Left ventricle myocardium superior (tissue), 1 donor: Measurements from ENCODE around the gene CLTRN. TPM values are rescaled to one million over a fixed set of nuclear protein-coding genes. Genes with fewer than 3 reads are reported as not detected.
A peak's percentile ranks its signal among the peaks of the same experiment; 100 is the strongest.
"Not testable (repeated sequence)": the region's sequence is repeated elsewhere in the genome, so short reads cannot be mapped to it uniquely, and the experiment has no call there.

Source experiments
- ATAC-seq: fragments of 200-7000 bp; cut with Tn5 transposase; one replicate; pipeline ENCODE4 v1.9.1; 2020; ENCODE audit warnings: mild to moderate bottlenecking, moderate library complexity
- DNase-seq: peaks from one replicate; pipeline ENCODE4 v3.0.0-alpha.2; 2020
- intact Hi-C: fragments of 100-400 bp; cut with micrococcal nuclease; formaldehyde crosslinking; loops from one replicate; pipeline ENCODE4 v1.11.0; 2022
- total RNA-seq: library from RNA; stranded (reverse); fragmentation: NEBNext Ultra II Directional; extraction: Animal tissue kit (Norgen Biotek cat#: 25700); gene quantifications from one replicate; pipeline ENCODE4 v1.2.1, GENCODE V29; 2021
- donor health status: DM: no; HTN: yes; CAD: no; lungs with severe emphysema.

CLTRN gene
- total RNA-seq, 1 donor from 2014 or later, result 0.79 TPM

DNA sequence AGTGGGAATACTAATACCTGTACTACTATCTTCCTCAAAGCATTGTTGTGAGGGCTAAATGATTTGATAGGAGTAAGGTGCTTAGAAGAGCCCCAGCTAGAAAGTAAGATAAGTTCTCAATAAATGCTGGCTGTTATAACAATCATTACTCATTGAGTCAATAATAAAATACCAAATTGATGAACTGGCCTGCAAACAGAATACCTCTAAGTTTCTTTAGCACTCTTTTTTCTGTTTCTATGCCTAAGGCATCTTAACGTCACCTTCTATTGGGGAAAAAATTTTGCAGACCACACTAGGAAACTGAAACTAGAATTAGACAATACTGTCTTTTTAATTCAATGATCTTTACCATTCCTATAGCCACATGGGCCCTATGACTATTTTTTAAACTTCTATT is 1.2 kb downstream of the CLTRN start:
- intact Hi-C loops, result no loop called here
- ATAC-seq, result no peak

DNA sequence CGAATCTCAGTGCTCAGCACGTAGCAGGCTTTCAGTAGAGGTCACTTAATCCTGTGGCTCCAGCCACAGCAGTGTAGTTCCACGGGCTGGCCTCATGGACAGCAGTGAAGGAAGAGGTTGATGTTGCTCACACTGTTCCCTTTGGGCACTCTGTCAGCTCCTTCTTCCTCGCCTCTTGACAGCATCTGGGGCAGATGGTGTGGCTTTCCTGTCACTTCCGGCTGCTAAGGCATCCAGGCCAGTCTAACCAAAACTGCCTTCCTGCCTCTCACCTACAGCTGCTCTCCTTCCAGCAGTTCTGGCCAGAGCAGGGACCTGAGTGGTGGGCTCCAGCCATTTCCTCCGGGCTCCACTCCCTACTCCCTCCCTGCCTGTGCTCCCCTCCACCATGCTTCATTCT is 9.8 kb downstream of the CLTRN start:
- intact Hi-C loops, result not testable (repeated sequence)

More for the DNA sequence above, 1.2 kb downstream of the CLTRN start:
- DNase-seq, result no peak

DNA sequence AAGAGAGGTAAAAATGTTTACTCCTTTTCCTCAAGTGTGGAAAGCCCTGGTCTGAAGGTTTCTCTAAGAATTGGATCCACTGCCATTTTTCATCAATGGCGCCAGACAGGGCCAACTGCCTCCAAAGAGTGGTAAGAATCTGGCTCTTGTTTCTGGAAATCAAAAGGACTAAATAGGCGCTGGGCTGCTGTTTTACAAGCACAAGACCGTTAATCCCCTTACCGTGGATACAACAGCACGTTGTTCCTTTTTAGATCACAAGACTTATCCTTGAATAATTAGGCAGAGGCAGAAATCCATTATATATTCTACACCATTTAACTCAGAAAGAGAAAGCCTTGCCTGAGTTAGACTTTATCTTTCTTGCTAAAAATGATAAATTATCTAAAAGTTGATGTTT is 10.6 kb downstream of the CLTRN start:
- no peak for ATAC-seq
- no peak for DNase-seq
- intact Hi-C loops, result no loop called here

More for the DNA sequence above, 9.8 kb downstream of the CLTRN start:
- not testable (repeated sequence) for DNase-seq, ATAC-seq

DNA sequence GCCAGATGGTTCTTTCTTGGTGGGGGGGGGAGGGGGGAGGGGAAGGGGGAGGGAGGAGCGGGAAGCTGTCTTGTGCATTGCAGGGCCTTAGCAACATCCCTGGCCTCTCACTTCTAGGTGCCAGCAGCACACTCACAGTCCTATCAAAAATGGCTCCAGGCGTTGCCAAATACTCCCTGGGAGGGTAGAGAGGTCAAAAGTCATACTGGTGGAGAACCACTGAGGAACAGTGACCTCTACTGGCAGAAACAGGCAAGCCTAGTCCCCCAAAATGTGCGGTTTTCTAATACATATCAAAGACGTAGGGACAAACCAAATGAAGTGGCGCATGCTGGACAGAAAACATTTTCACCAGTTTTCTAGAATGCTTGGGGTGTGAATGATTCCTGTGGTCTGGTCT is 17.1 kb downstream of the CLTRN start:
- intact Hi-C loops, DNase-seq: not testable (repeated sequence)
- peak; percentile 66 for ATAC-seq

DNA sequence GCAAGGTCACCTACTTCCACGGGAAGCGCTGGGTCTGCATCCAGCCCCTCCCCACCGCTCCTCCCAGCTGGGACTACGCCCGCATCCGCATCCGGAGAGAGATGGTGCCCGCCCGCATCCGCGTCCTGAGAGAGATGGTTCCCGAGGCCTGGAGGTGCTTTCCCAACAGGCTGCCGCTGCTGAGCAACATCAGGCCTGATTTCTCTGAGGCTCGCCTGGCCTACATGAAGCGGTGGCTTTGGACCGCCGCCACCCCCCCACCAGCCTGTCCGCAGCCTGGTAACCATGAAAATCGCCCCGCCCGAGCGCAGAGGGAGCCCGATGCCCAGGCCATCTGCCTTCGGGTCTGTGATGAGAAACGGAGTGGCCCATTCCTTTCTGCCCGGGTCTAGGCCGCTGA is 18.1 kb downstream of the CLTRN start:
- intact Hi-C loops, result no loop called here
- DNase-seq (no peak), ATAC-seq (no peak)

DNA sequence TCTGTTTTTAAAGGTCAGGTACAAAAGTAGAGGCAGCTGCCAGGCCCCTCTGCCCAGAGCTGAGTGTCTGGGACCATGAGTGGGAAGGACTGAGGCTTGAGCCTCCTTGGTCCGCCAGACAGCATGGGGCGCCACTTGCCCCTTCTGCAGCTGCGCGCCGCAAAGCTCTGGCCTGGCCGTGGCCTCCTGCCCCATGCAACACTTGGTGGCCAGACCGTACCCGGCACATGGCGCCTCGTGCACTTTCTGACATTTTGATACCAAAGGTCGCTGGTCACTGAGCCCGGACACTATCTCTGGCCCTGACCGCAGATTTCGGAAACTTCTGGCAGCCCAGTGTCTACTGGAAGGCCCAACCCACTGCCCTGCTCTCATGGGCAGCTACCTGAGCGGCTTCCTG is 18.6 kb downstream of the CLTRN start:
- no peak for ATAC-seq
- intact Hi-C loops, result no loop called here
- DNase-seq, result no peak

DNA sequence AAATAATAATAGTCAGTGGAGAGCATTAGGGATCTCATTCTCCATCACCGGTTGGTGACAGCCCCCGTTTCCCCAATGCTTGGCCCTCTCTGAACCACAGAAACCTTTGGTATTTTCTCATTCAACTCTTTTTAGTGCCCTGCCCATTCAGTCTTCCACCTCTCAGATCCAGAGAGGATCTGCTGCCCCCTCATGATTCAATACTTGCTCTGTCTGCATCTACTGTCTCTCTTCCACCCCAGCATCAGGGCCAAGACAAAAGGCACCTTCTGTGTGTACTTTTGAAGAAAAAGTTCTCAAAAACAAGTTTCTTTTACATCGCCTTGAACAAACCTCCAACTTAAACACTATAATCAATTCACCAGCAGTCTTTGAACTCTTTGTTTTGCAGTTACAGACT is 19.3 kb downstream of the CLTRN start:
- peak; percentile 26 for ATAC-seq
- intact Hi-C loops, result no loop called here
- DNase-seq, result no peak

DNA sequence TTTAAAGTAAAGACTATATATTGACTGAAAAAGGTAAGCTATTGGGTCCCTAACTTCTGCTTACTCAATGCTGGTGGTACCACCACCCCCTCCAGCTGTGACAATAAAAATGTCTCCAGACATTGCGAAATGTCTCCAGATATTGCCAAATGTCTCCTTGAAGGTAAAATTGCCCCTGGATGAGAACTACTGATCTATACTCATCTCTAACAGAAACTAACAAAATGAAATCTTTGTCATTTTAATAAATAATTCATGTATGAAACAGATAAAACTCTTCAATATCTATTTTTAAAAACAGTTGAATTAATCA is 20.1 kb downstream of the CLTRN start:
- ATAC-seq, result no peak
- DNase-seq, result no peak
- intact Hi-C loops, result no loop called here

DNA sequence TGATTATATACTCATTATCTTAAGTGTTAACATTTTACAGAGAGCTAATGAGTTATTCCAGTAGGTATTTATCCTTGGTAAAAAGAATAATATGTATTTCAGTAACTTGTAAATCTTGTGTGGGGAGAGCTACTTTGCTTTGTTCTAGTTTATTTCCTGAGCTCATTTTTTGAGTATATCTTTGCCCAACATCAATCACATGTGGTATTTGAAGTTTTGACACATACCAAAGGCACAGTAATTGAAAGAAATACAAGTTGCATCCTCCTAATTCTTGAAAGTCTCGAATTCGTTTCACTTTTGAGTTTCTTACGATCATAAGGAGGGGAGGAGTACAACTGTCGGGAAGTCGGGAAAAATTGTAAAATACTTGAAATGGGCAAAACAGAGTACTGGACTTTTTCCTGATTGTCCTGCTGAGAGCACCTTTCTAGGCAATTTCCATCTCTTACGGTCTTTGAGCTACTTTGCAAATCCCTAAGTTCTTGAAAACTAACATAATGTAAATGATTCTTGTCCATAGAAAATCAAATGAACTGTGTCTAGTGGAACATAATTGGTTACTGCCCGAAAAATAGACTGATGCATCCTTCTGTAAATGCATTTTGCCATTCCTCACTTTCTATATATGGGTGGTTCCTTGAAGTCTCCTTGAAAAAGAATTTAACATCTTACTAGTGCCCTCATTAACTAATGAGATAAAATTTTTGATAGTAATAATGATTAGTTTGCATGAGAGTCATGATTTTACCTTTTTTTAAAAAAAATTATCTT is 20.6 kb downstream of the CLTRN start:
- DNase-seq (no peak), ATAC-seq (no peak)
- intact Hi-C loops, result no loop called here

DNA sequence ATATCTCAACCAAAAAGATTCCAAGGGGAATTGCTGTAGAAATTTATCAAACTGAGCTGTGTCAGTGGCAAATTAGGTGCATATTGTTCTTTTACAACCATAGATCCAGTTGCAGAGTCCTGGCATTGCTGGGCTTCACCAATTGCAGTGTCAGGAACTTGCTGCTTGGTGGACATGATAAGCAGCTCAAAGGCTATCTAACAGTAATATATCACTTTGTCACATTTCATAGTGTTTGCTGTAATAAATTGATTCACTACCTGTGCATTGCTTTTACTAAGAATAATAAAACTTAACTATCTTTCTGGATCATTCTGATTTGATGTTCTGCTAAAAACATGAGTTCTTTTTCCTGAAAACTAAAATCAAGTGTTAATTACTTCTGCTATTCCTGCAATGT is 33.0 kb downstream of the CLTRN start:
- ATAC-seq (no peak), DNase-seq (no peak)
- intact Hi-C loops, result no loop called here

DNA sequence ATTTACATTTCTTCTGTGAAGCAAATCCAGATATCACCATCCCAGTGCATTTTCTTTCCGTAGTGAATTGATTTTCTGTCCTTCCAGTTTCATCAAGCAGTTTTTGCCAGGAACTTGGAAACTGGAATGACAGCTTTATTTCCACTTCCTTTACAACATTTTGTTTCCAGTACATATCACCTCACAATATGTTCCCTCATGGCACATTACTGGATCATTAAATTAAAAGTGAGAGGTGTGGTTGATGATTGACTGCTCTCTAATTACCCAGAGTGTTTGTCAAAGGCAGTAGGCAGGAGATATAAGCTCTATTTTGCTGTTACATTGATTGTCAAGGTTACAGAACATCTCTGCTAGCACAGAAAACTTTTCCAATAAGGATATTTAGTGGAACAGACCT is 41.6 kb downstream of the CLTRN start:
- DNase-seq (no peak), ATAC-seq (no peak)
- intact Hi-C loops, result no loop called here

DNA sequence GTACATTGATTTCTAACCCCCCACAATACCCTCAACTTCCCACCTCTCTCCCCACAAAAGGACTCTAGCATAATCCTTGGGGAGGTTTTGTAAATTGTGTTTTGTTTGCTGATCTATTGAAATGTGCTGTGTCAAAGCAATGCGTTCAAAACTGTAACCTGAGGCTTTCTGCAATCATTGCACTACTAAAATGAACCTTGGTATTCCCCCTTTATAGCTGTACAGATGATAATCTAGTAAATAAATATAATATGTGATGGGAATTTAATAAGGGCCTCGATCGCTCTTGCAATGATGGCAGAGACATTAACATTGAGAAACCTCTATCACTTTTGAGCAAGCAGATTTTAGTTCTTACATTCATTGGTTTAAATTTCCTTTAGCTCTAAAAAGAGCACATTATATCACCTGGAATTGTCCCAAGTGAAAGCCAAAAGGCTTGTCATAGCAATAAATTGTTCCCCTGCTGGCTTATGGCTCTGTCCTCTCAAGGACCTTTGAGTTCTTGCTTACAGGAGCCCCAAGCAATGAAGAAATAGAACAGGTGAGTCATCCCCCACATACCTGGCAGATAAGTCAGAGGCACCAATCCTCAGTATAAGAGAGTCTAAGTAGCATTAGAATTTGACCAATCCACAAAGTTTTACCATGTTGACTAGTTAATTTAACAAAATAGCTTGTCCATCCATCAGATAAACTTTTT is 45.4 kb downstream of the CLTRN start:
- DNase-seq, result no peak
- intact Hi-C loops, result no loop called here
- no peak for ATAC-seq

DNA sequence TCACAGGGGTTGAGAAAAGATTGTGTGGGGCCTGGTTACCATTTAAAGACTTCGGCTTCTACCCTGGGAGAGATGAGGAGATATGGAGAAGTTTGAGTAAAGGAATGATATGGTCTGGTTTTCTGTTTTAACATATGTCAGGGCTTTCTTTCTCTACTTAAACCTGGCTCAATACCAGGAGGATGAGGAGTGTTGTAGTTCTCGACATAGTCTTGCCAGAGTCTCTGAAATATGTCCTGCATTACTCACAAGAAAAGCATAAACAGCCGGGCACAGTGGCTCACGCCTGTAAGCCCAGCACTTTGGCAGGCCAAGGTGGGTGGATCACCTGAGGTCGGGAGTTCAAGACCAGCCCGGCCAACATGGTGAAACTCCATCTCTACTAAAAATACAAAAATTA is 47.5 kb downstream of the CLTRN start:
- DNase-seq (no peak), ATAC-seq (no peak)

DNA sequence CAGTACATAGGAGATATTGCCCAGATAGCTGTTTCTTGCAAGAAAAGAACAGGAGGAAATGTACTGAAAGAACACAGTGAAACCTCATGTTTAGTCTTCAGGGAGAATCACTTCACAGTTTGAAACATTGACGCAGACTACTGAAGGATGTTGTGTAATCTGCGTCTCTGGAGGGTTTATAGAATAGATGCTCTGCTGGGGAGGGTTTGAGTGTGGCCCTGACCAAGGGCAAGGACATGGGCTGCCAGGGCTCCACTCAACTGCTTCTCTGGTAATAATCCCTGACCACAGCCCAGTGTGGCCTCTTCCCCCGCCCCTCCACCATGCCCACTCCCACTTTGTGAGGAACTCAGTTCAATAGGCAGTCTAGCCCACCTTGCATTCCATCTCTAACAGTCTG is 48.1 kb downstream of the CLTRN start:
- DNase-seq (peak; percentile 41), ATAC-seq (peak; percentile 93)
- intact Hi-C loops, result no loop called here

More for the DNA sequence above, 47.5 kb downstream of the CLTRN start:
- intact Hi-C loops, result no loop called here

DNA sequence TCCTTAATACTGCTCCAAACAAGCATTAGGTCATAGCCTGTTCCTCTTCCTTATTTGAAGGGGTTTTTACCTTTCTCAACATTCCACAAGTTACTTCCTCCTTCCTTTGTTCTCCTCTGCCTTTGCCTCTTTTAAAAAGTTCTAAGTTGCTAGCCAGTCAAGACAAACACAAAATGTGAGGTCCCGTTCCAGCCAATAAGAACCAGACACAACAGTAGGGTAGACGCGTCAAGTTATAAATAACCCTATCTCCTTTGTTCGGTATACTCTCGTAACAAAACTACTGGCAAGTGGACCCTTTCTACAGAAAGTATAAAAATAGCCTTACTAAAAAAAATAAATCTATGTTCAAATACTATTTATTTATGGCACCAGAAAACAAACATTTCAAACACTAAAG is 57.5 kb downstream of the CLTRN start:
- intact Hi-C loops, result no loop called here
- ATAC-seq (peak; percentile 80), DNase-seq (no peak)

DNA sequence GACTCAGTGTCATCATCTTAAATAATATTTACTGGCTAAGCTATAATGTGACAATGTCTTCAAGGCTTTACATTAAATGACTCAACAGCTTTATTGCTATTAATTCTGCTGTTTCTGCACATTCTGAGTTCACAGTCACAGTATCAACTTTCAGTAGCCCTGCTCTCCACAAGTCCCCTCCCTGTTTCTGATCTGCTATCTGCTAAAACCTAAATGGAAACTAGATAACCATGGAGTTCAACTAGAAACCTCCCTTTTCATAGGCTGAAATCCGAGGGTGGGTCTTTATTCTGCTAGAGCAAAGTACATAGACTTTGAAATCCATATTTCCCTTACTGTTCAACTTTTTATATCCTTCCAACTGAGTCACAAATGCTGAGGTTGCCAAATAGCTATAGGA is 58.5 kb downstream of the CLTRN start:
- ATAC-seq (no peak), DNase-seq (no peak)
- intact Hi-C loops, result no loop called here

DNA sequence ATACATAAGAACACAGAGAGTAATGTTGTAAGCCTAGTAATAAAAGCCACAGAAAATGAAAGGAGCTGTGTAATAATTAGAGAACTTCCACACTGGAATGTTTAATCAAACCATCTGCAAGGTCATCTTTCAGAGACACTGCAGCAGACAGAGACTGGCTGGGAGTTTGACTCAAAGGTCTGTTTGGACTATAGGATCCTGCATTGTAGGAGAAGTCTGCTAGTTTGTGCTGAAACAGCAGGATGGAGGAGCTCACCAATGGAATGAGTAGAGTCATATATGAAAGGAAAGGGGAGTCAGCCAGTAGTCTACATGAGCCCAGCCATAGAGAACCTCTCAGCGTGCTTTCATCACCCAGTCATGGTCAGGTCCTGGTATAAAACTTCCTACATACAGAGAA is 59.4 kb downstream of the CLTRN start:
- no peak for DNase-seq
- intact Hi-C loops, result no loop called here
- peak; percentile 19 for ATAC-seq

DNA sequence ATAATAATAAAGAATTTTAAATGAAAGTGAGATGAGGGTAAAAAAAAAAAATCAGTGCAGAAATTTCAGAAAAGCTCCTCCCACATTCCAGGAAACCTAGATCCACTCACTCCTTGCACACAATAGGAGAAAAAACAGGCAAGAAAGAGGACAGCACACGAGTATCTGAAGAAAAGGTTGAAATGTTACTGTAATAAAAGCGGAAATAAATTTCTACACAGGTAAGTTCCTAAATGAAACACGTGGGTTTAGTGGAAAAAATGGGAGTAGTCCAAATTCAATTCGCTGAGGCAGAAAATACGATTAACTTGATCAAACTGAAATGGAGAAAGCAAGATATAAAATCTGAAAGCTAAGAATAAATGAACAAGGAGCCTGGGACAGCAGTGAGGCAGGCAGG is 61.8 kb downstream of the CLTRN start:
- no peak for DNase-seq
- no peak for ATAC-seq
- intact Hi-C loops, result no loop called here

DNA sequence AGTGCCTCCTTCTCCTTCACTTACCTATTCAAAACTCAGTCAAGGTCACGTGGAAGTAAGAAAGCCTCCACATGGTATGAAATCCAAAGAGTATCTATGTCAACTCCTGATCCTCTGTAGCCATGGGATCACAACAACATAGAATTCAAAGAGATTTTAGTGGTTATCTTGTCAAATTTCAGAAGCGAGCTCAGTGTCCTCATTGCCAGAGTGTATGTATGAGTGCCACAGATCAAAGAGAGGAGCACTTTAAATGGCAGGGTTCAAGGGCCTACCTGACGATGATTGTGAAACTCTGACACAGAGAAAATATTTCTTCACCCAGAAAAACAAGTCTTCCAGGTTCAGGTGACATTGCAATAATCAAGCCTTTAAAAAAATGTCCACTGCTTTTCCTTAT is 62.7 kb downstream of the CLTRN start:
- no peak for DNase-seq
- no peak for ATAC-seq

DNA sequence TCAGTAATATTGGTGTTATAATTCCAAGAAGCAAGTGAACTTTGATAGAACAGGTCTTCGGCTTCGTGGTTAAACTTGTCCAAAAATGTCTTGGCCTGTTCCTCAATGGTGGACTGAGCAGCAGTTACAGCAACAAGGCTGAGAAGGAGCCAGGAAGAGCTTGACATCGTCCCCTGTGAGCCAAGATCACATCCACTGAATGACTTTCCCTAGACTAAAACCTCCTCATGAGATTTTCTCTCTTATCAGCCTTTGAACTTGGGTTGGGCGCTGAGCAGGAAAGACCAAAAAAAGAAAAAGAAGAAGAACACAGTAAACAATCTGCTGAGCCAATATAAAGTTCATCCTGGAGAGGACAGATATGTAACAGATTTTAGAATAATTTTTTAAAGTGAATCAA is 63.9 kb downstream of the CLTRN start, which contains the start of gene ACE2:
ACE2 (minus strand) TSS at position 216 of the 400 bp plus-strand sequence; CDS start at position 167, 49 bp downstream.
- DNase-seq (no peak), ATAC-seq (peak; percentile 87)
- intact Hi-C loops, result no loop called here

More for the DNA sequence above, 62.7 kb downstream of the CLTRN start:
- intact Hi-C loops, result no loop called here

DNA sequence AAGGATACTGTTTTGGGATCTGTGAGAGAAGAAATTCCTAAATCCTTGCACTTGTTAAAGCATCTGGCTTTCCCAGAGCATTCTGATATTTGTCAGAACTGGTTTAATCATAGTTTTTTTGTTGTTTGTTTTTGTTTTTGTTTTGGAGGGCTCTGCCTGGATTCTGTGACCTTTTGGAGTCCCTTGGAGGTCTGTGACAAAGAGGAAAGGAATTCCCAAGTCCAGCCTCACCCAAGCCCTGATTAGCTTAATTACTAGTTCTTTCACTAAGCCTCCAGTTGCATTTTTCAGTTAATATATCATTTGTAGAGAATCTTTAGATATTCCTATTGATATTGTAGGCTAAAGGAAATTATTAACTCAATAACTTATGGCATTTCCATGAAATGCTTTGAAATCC is 64.6 kb downstream of the CLTRN start:
- DNase-seq, result no peak
- ATAC-seq, result no peak

More for the DNA sequence above, 64.6 kb downstream of the CLTRN start:
- intact Hi-C loops, result no loop called here
